Mesodermal cell (in vitro differentiated cells): ENCODE data around the gene EIF2B1. TPM values are rescaled to one million over a fixed set of nuclear protein-coding genes. Genes with fewer than 3 reads are reported as not detected.

Experiments
- H3K27ac ChIP-seq: 2 replicates; pipeline ENCODE4 v1.7.0; 2013; ENCODE audit warnings: mild to moderate bottlenecking, low read depth, low read length, moderate library complexity; ENCODE audit not compliant: severe bottlenecking
- H3K36me3 ChIP-seq: 2 replicates; pipeline ENCODE4 v1.7.1; 2013; ENCODE audit warnings: mild to moderate bottlenecking, low read length, moderate library complexity; ENCODE audit not compliant: control insufficient read depth, insufficient read depth
- H3K4me1 ChIP-seq: one replicate; pipeline ENCODE4 v1.7.1; 2013; ENCODE audit warnings: mild to moderate bottlenecking, low read length; ENCODE audit not compliant: insufficient read depth, control insufficient read depth, poor library complexity, severe bottlenecking
- H3K4me3 ChIP-seq: 2 replicates; pipeline ENCODE4 v1.7.0; 2013; ENCODE audit warnings: low read length, control low read depth, mild to moderate bottlenecking; ENCODE audit not compliant: insufficient read depth, poor library complexity, severe bottlenecking; ENCODE audit errors: extremely low read depth
- H3K9me3 ChIP-seq: 2 replicates; pipeline ENCODE4 v1.7.1; 2013; ENCODE audit warnings: mild to moderate bottlenecking, low read length, moderate library complexity; ENCODE audit not compliant: control insufficient read depth
- WGBS, 2 experiments: methylation state at CpG; one replicate each; pipeline ENCODE4 v1.1.5; 2013; ENCODE audit warnings: missing lambda C conversion rate in 2 of 2; ENCODE audit not compliant: insufficient coverage in 2 of 2; 5-methylcytosine and 5-hydroxymethylcytosine counted together
- polyA plus RNA-seq, 2 experiments: library from polyadenylated mRNA; stranded (reverse); fragments of 50-300 nt; gene quantifications; one replicate each; pipeline ENCODE4 v1.2.3, GENCODE V29; 2013

EIF2B1 gene
- 33.3 TPM for polyA plus RNA-seq (2013, experiment 1 of 2)
- 30.9 TPM for polyA plus RNA-seq (2013, experiment 2 of 2)

- WGBS, 2 experiments, result 0% methylated on average over 39 to 50 of the region's 52 CpGs
- peaks cover 6% of the 10 kb centered on the region for H3K4me1 ChIP-seq
- peak within 1 kb of the TSS; percentile 85 for H3K27ac ChIP-seq
- no peaks in the 10 kb centered on the region for H3K9me3 ChIP-seq
- H3K4me3 ChIP-seq, result peak within 1 kb of the TSS; percentile 96
- H3K36me3 ChIP-seq, result peaks cover 42% of the 10 kb centered on the region
Measured at GRCh38 chr12:123633379-123634141, at the start of gene EIF2B1, which contains the start of gene GTF2H3. Gene EIF2B1, minus strand, starts transcription at chr12:123633686. Its CDS starts 129 bp downstream, at chr12:123633557. Gene GTF2H3, plus strand, starts transcription at chr12:123633829. Its CDS starts 31 bp downstream, at chr12:123633860.

GRCh38 chr12:123681605-123682004, 48.1 kb upstream of the EIF2B1 start:
- Histone ChIP-seq H3K4me1 (no peaks in the 10 kb centered on the region), H3K27ac (no peak overlapping the region), H3K36me3 (peaks cover 29% of the 10 kb centered on the region), H3K4me3 (no peak overlapping the region), H3K9me3 (no peaks in the 10 kb centered on the region)
- WGBS, 2 experiments, result 80% methylated on average over 1 of the region's 2 CpGs; no CpG with 5 or more reads in 1 of the 2 experiments

- no peak overlapping the region for H3K27ac ChIP-seq
- 90 to 93% methylated on average over 8 to 9 of the region's 10 CpGs for WGBS, 2 experiments
- no peak overlapping the region for H3K4me3 ChIP-seq
- H3K36me3 ChIP-seq, result peaks cover 51% of the 10 kb centered on the region
- no peaks in the 10 kb centered on the region for H3K9me3 ChIP-seq
- no peaks in the 10 kb centered on the region for H3K4me1 ChIP-seq
Measured at GRCh38 chr12:123678981-123679380, 45.5 kb upstream of the EIF2B1 start.

- Histone ChIP-seq H3K9me3 (no peaks in the 10 kb centered on the region), H3K36me3 (peaks cover 53% of the 10 kb centered on the region), H3K4me3 (no peak overlapping the region), H3K27ac (no peak overlapping the region), H3K4me1 (no peaks in the 10 kb centered on the region)
- WGBS, 2 experiments, result 91 to 99% methylated on average over 7 to 8 of the region's 9 CpGs
Measured at GRCh38 chr12:123676616-123677320, 43.3 kb upstream of the EIF2B1 start.

- Histone ChIP-seq H3K4me1 (no peaks in the 10 kb centered on the region), H3K36me3 (peaks cover 46% of the 10 kb centered on the region), H3K27ac (no peak overlapping the region), H3K4me3 (no peak overlapping the region), H3K9me3 (no peaks in the 10 kb centered on the region)
- WGBS, 2 experiments, result no CpG with 5 or more reads among the region's 1 CpG
Measured at GRCh38 chr12:123675436-123675835, 42.0 kb upstream of the EIF2B1 start.

GRCh38 chr12:123671876-123672275, 38.4 kb upstream of the EIF2B1 start:
- peaks cover 30% of the 10 kb centered on the region for H3K36me3 ChIP-seq
- no peak overlapping the region for H3K27ac ChIP-seq
- H3K9me3 ChIP-seq, result no peaks in the 10 kb centered on the region
- H3K4me1 ChIP-seq, result no peaks in the 10 kb centered on the region
- peak overlapping the region; percentile 62 for H3K4me3 ChIP-seq
- 87 to 91% methylated on average over 4 to 6 of the region's 6 CpGs for WGBS, 2 experiments

GRCh38 chr12:123670882-123671728, 37.6 kb upstream of the EIF2B1 start, which contains the start of gene TCTN2:
Gene TCTN2, plus strand, starts transcription at chr12:123671113. Its CDS starts 128 bp downstream, at chr12:123671241.
- Histone ChIP-seq H3K4me1 (no peaks in the 10 kb centered on the region), H3K36me3 (peaks cover 26% of the 10 kb centered on the region), H3K4me3 (peak within 1 kb of the TSS; percentile 62), H3K27ac (no peak within 1 kb of the TSS), H3K9me3 (no peaks in the 10 kb centered on the region)
- WGBS, 2 experiments, result 2 to 4% methylated on average over 43 to 49 of the region's 53 CpGs

- H3K27ac ChIP-seq, result no peak overlapping the region
- H3K4me1 ChIP-seq, result no peaks in the 10 kb centered on the region
- 91 to 92% methylated on average over 4 to 5 of the region's 8 CpGs for WGBS, 2 experiments
- no peak overlapping the region for H3K4me3 ChIP-seq
- no peaks in the 10 kb centered on the region for H3K9me3 ChIP-seq
- H3K36me3 ChIP-seq, result peaks cover 9% of the 10 kb centered on the region
Measured at GRCh38 chr12:123667771-123668170, 34.3 kb upstream of the EIF2B1 start.

- no CpG with 5 or more reads among the region's 5 CpGs for WGBS, 2 experiments
- no peaks in the 10 kb centered on the region for H3K9me3 ChIP-seq
- H3K4me3 ChIP-seq, result no peak overlapping the region
- no peak overlapping the region for H3K27ac ChIP-seq
- peaks cover 63% of the 10 kb centered on the region for H3K36me3 ChIP-seq
- H3K4me1 ChIP-seq, result no peaks in the 10 kb centered on the region
Measured at GRCh38 chr12:123659996-123660727, 26.7 kb upstream of the EIF2B1 start.

- H3K9me3 ChIP-seq, result no peaks in the 10 kb centered on the region
- H3K36me3 ChIP-seq, result peaks cover 69% of the 10 kb centered on the region
- H3K4me1 ChIP-seq, result no peaks in the 10 kb centered on the region
Measured at GRCh38 chr12:123657211-123657610, 23.7 kb upstream of the EIF2B1 start.

More at GRCh38 chr12:123657211-123657610, 23.7 kb upstream of the EIF2B1 start:
- no peak overlapping the region for H3K4me3 ChIP-seq
- H3K27ac ChIP-seq, result no peak overlapping the region
- 86 to 96% methylated on average over 5 to 9 of the region's 9 CpGs for WGBS, 2 experiments
